H54 (cell line): Measurements from ENCODE around the gene HIVEP3.

Experiments
- DNase-seq: peaks from one replicate; pipeline ENCODE4 v3.0.0; 2011; ENCODE audit warnings: low spot score, mixed read lengths; ENCODE audit not compliant: insufficient read length
- FAIRE-seq: peaks from 3 replicates; lab custom pipeline; 2011; peaks lifted over from hg19 to GRCh38; lab: Jason Lieb, UNC
- POLR2A ChIP-seq: IDR thresholded peaks from 2 replicates; pipeline ENCODE4 v1.6.1; 2011; ENCODE audit warnings: low read depth, mild to moderate bottlenecking, low read length

HIVEP3 gene

GRCh38 chr1:41806472-41807155 lies 112.1 kb downstream of the HIVEP3 start:
- TF ChIP-seq POLR2A = no peak
- DNase-seq (no peak), FAIRE-seq (no peak)

- FAIRE-seq = no peak
These were observed 112.8 kb downstream of the HIVEP3 start for GRCh38 chr1:41805771-41806471.

GRCh38 chr1:41804176-41804575 lies 114.5 kb downstream of the HIVEP3 start:
- no peak for DNase-seq
- no peak for TF ChIP-seq POLR2A
- FAIRE-seq = no peak

More at GRCh38 chr1:41805771-41806471, 112.8 kb downstream of the HIVEP3 start:
- no peak for TF ChIP-seq POLR2A
- DNase-seq = no peak

- no peak for DNase-seq
- no peak for FAIRE-seq
These were observed 115.1 kb downstream of the HIVEP3 start for GRCh38 chr1:41803656-41804055.

GRCh38 chr1:41802532-41803501 lies 115.9 kb downstream of the HIVEP3 start:
- DNase-seq (no peak), FAIRE-seq (no peak)
- TF ChIP-seq POLR2A = no peak

More at GRCh38 chr1:41803656-41804055, 115.1 kb downstream of the HIVEP3 start:
- TF ChIP-seq POLR2A = no peak

- FAIRE-seq = no peak
- no peak for DNase-seq
- no peak for TF ChIP-seq POLR2A
These were observed 118.4 kb downstream of the HIVEP3 start for GRCh38 chr1:41800311-41800829.

GRCh38 chr1:41799723-41800122 lies 119.0 kb downstream of the HIVEP3 start:
- FAIRE-seq (peak; percentile 20), DNase-seq (peak; percentile 35)

GRCh38 chr1:41799205-41799604 lies 119.5 kb downstream of the HIVEP3 start:
- DNase-seq (no peak), FAIRE-seq (no peak)
- no peak for TF ChIP-seq POLR2A

More at GRCh38 chr1:41799723-41800122, 119.0 kb downstream of the HIVEP3 start:
- no peak for TF ChIP-seq POLR2A

- TF ChIP-seq POLR2A = no peak
- no peak for FAIRE-seq
- no peak for DNase-seq
These were observed 123.4 kb downstream of the HIVEP3 start for GRCh38 chr1:41795205-41795762.

GRCh38 chr1:41794031-41794430 lies 124.7 kb downstream of the HIVEP3 start:
- FAIRE-seq = no peak
- no peak for TF ChIP-seq POLR2A
- no peak for DNase-seq

GRCh38 chr1:41792485-41792770 lies 126.3 kb downstream of the HIVEP3 start:
- no peak for FAIRE-seq
- DNase-seq = no peak
- no peak for TF ChIP-seq POLR2A

GRCh38 chr1:41791667-41792484 lies 126.8 kb downstream of the HIVEP3 start:
- no peak for FAIRE-seq
- TF ChIP-seq POLR2A = no peak
- no peak for DNase-seq
